Measurements from ENCODE around the gene LRMDA.
"Not testable (repeated sequence)": the region's sequence is repeated elsewhere in the genome, so short reads cannot be mapped to it uniquely, and the experiment has no call there.

Gene LRMDA

DNA sequence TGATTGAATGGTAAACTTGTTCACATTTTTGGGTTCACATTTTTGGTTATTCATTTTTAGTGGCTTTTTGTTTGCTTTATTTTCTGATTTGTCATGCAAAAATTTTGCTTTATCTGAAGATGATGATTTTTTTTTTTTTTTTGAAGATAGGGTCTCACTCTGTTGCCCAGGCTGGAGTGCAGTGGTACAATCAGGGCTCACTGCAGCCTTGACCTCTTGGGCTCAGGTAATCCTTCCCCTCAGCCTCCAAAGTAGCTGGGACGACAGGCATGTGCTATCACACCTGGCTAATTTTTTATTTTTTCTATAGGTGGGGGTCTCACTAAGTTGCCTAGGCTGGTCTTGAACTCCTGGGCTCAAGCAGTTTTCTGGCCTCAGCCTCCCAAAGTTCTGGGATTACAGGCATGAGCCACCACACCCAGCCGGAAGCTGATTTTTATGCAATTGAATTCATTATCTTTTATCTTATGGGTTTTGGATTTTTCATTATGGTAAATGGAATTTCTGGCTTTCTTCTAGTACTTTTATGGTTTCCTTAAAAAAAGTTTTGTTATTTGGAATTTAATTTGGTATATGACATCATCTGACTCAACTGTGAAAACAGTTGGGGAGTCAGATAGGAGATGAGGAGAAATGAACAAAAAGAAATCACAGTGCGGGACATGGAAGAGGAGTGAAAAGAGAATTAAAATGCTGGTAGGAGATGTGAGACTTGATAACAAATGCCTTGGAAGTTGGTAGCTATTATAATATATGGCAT is 158.7 kb downstream of the LRMDA start:
- no peak for DNase-seq (ENCODE audit: low spot score)

GRCh38 chr10:75592151-75592787 is 160.8 kb downstream of the LRMDA start:
- no peak for DNase-seq (ENCODE audit: low spot score)

DNA sequence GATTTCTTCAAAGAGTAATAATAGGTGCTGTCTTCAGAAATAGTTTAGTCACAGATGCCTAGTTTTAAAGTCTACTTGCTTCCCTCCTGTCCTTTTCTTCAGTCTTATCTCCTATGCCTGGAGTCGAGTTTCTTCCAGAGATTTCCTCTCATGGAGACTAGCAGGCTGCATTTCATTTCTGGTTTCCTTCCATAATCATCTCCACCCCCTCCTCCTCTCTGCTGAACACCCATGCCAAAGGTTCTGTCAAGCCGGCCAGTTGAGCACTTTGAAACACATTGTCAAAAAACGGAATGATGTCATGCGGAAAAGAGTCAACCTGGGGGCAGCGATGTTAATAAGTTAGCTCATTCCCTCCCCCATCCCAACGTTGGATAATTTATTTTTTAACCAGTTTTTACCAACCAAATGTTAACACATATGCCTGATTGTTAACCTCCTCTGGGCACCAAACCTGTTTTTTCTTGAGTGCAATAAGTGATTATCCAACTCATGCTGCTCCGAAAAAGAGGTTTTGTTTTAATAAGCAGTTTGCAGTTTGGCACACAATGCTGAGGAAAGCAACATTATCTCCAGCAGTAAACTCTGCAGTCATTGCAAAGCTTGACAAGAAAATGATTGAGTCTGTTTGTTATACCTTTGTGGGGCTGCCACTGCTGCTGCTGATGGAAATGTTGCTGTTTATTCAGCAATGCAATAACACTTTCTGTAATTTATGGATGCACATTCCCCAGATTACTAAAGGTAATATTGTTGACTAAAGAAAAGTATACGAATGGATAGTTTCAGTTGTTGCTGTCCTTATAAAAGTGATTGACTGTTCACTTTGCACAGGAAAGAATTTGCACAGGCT is 161.6 kb downstream of the LRMDA start:
- DNase-seq (ENCODE audit: low spot score): no peak

DNA sequence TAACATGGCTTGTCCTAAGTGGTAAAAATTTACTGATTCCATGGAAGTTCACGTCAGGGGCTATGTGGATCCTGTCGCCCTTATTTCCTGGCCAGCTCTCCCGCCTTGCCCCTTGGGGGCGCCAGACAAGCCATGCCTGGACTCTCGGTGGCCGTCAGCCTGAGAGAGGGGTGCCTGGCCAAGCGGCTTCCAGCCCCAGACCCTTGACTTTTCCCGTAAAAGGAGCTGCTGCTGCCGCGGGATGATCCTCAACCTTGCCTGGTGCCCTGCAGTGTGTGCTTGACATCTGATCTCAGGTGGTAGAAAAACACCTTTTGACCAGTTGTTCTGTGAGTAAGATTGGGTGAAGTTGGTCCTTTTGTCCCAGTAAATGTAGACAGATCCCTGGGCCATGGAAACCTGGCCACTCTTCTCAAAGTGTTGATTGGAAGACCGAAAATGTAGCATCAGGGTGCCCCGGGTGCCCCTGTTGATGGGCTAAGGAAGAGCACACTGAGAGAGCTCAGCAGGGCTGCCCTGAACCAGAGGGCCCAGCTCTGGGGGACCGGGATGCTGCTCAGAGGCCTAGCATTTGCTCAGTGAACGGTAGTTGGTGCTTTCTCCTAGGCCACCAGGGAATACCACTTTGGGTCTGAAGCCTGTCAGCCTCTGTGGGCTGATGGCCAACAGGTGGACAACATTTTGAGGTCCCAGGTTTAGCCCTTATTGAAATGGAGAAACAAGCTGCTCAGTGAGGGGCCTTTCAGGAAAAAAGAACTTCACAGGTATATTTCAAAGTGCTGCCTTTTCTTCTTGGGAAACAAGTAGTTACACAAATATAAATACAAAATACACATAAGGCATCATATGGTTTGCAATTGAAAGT is 162.5 kb downstream of the LRMDA start:
- DNase-seq (ENCODE audit: low spot score): no peak

GRCh38 chr10:75596930-75597620 is 165.7 kb downstream of the LRMDA start:
- DNase-seq (ENCODE audit: low spot score): no peak

- no peak for DNase-seq (ENCODE audit: low spot score)
Observed at GRCh38 chr10:75597773-75598440, 166.5 kb downstream of the LRMDA start.

DNA sequence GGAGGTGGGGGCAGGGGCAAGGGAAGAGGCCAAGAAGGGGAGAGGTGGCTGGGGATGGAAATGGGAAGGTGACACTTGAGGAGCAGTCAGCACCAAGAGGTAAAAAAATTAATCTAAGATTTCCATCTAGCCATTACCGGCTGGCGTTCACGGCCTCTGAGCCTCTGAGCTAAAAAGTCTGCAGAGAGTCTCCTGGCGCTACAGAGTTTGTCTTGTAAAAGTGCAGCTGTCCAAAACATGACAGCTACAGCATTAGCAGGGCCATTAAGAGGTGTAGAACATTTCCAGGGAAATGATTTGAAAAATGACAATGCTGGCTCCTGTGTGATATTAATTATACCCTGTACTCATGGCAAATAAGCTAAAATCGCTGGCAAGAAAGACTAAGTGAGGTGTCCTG is 167.6 kb downstream of the LRMDA start:
- no peak for DNase-seq (ENCODE audit: low spot score)

DNA sequence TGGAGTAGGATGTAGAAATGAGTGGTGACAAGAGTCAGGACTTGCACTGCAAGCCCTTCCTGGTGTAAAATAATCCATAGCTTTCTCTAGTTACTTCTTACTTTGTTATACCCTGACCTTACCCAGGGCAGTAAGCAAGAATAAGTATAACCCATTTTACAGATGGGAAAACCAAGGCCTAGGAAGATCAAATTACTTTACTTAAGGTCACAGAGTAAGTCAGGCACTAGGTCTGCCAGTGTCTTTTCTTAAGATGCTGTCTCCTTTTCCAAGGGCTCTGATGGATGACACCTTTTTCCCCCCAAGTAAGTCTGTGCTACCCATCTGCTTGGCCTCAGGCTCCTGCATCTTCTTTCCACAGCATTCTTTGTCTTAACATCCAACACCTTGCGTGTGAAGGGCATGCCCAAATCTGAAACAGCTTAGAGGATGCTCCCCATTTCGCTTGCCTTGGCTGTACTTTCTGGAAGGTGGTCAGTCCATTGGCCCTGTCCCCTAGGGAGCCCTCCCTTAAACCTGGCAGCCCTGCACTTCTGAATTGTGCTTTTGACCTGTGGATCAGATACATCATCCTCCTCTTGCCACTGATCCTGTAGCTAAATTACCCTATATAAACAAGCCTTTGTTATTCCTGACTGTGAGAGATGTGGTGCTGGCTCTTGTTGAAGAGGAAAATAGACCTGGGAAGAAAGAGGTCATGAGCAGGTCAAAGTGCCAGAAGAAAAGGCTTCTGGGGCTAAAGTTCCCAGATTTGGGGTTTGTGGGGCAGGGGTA is 168.6 kb downstream of the LRMDA start:
- no peak for DNase-seq (ENCODE audit: low spot score)

GRCh38 chr10:75600833-75601232 is 169.4 kb downstream of the LRMDA start:
- DNase-seq (ENCODE audit: low spot score): no peak

DNA sequence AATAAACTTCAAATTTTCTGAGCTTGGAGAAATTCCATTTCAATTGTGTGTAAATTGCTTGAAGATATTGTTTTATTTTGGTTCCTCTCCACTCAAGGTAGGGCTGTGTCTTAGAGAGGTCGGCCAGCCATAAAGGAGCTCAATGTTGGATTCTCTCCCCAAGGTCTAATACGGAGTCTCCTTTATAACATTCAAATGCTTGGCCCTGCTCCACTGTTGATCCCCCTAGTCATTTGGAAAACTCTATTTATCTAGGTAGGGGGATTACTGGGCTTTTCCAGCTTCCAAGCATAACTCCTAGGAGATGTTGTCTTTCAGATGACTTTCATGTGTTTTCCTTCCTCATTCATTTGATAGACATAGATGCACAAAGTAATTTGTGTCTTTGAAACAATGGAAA is 170.9 kb downstream of the LRMDA start:
- no peak for DNase-seq (ENCODE audit: low spot score)

- no peak for DNase-seq (ENCODE audit: low spot score)
Observed at GRCh38 chr10:75605096-75605495, 173.7 kb downstream of the LRMDA start.

GRCh38 chr10:75605795-75606194 is 174.4 kb downstream of the LRMDA start:
- not testable (repeated sequence) for DNase-seq (ENCODE audit: low spot score)

DNA sequence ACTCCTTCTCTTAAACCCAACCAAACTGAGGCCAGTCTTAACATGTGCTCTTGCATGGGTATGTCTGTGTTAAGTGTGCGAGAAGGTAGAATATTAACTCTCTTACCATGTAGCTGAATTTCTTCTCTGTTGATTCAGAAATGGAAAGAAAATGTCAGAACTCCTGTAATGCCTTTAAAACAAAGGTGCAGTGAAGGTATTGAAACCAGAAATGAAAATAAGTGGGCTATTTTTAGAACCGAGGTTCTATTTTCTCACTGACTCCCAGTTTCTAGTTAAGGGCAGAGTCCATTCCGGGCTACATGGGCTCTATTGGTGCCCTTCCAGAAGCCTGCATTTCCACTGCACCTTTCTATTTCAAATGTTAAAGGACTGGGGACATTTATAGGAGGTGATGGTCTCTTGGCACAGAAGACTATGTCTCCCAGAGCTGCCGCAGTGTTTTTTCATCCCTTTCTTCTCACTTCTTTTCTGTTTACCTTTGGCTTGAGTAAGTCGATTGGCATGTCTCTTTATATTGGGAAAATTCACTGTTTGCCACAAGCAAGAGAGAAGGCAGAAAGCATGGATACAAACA is 174.9 kb downstream of the LRMDA start:
- no peak for DNase-seq (ENCODE audit: low spot score)

DNA sequence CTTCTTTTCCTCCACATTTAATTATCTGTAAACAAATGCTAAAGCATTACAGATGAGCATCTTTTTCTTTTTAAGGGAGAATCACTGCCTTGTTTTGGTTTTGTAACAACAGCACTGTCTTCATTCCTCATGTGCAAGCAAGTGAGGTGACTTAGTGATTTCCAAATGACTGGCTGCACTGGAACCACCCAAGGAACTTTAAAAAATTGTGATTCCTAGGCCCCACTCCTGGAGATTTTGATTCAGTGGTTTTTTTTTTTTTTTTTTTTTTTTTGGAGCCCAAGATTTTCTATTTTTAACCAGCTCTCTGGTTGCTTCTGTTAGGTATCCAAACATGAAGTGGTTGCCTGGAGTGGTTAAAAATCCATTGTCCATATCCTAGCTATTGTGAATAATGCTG is 176.2 kb downstream of the LRMDA start:
- no peak for DNase-seq (ENCODE audit: low spot score)

GRCh38 chr10:75610183-75610582 is 178.8 kb downstream of the LRMDA start:
- DNase-seq (ENCODE audit: low spot score): no peak

DNA sequence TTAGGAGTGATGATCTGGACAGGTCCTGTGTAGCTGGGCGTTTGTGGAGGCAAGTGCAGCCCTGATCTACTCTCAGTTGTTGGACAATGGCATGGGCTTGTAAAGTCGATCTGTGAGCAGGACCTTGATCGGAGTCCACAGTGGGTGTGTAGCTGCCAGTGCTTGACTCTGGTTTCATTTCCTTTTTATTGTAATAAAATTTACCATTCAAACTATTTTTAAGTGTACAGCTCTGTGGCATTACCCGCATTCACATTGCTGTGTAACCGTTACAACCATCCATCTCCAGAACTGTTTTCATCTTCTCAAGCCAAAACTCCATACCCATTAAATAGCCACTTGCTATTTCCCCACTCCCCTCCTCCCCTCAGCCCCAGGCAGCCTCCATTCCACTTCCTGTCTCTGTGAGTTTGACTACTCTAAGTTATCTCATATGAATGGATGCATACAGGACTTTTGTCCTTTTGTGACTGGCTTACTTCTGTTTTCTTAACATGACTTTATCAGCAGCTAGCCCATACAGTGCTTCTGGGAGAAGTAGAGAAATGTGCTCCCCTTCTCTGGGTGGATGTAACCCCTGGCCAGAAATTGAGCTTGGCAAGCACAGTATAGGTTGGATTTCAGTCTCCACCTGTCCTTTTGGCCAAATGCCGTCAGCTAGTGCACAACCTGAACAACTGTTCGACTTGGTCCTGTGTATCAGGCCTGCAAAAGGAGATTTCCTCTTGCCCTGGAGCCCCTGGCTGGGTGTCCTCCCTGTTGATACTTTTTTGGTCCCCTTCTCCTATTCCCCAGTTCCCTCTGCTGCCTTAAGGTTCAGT is 180.0 kb downstream of the LRMDA start:
- no peak for DNase-seq (ENCODE audit: low spot score)

DNA sequence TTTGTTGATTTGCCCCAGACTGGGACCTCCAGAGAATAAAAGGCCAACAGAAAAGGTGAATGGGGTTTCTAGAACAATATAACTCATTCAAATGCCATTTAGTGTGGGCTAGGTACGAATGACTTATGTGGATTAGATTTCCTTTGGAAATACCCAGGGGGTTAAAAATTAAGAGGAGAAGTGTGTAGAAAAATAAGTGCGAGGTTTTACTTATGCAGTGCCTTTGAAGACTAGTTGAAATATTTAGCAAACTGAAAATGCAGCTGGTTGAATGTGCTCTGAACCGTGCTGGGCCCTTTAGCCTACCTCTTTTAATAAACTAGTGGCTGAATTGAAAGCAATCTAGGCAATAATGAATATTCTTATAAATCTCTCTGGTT is 180.6 kb downstream of the LRMDA start:
- no peak for DNase-seq (ENCODE audit: low spot score)

GRCh38 chr10:75612904-75613684 is 181.7 kb downstream of the LRMDA start:
- no peak for DNase-seq (ENCODE audit: low spot score)

Measured in cerebellar cortex (tissue), 1 donor.